GM18526 (cell line): ENCODE data around the gene CHRM1.

Experiments
- POLR2A ChIP-seq: IDR thresholded peaks from 3 replicates; pipeline ENCODE4 v1.6.1; 2011; ENCODE audit not compliant: insufficient read length; ENCODE audit errors: extremely low read depth

Gene CHRM1

DNA sequence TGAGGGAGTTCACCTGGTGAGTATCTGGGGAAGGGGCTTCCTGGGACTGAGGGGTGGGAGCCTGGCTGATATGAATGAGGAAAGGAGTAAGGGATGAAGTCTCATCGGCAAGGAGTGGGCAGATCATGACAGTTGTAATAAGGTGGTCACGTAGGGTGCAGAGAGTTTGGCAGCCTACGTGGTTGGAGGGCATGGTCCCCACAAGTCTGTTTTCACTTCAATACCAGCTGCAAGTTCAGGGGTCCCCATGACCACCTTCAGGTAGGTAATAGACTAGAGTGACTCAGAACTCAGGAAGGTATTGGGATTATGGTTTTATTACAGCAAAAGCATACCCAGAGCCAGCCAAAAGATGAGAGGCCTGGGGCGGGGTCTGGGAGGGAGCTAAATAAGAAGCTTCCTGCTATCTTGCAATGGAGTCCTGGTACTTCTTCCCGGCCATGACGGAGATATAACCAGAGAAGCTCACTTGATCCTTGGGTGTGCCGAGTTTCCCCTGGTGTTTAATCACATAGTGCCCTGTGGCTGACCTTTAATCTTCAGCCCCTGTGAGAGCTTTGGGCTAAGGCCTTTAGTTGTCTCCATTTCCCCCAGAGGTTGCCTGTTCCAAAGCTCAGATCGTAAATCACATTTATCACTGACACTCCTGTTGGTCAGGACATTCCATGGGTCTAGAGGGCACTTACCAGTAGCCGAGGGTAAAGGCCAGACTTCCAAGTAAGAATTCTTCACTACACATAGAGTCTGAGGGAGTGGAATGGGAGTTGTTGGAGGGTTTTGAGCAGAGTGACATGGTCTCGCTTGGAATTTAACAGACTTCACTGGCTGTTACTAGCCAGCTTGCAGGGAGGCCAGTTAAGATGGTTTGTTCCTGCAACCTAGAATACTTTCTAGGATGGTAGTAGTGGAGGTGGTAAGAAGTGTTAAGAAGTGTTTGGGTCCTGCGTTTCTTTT is 31.4 kb downstream of the CHRM1 start:
- TF ChIP-seq POLR2A = peak; percentile 37

DNA sequence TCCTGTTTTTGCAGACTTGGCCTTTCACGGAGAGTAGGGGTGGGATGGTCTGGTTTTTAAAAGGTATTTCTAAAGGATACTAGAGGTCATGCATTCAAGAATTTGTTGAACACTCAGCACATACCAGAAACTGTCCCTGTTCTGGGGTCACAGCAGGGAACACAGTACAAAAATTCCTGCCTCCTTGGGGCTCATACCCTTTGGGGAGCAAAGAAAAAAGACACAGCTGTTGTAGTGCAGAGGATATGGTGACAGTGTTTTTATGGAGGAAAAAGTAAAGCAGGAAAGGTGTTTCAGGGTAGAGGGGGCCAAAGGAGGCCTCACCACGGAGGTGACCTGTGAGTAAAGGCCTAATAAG is 32.1 kb downstream of the CHRM1 start:
- no peak for TF ChIP-seq POLR2A

DNA sequence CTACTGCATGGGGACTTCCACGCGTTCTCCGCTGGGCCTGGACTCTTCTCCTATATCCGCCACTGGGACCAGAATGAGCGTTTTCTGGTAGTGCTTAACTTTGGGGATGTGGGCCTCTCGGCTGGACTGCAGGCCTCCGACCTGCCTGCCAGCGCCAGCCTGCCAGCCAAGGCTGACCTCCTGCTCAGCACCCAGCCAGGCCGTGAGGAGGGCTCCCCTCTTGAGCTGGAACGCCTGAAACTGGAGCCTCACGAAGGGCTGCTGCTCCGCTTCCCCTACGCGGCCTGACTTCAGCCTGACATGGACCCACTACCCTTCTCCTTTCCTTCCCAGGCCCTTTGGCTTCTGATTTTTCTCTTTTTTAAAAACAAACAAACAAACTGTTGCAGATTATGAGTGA is 32.8 kb downstream of the CHRM1 start:
- TF ChIP-seq POLR2A = no peak

DNA sequence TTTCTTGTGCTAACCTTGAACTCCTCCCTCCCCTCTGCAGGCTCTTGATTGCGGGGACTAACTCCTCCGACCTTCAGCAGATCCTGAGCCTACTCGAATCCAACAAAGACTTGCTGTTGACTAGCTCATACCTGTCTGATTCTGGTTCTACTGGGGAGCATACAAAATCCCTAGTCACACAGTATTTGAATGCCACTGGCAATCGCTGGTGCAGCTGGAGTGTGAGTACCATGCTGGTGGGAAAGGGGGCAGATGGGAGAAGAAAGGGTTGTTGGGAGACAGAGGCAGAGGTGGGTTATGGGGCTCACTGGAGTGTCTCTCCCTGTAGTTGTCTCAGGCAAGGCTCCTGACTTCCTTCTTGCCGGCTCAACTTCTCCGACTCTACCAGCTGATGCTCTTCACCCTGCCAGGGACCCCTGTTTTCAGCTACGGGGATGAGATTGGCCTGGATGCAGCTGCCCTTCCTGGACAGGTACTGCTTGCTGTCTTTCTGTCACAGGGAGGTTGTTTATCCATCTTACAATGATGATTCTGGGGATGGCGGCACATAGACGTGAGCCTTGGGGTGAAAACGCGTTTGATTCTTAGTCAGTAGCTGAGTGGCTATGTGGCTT is 35.9 kb downstream of the CHRM1 start:
- TF ChIP-seq POLR2A = no peak

DNA sequence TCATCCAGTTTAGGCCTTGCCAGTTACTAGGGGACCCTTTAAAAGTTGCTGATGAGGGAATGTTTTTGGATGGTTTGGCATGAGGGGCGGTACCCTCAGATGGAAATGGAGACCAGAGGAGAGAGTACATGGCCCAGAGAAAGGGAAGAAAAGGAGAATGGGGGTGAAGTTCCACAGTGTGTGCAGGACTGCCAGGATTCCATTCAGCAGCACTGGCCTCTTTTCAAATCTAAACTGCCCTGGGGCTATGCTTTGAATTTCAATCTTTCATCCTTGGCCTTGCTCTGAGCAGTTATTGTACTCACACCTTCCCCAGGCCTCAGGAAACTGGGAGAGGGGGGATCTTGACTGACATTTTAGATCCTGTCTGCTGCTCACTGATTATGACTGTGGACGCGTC is 37.5 kb downstream of the CHRM1 start:
- no peak for TF ChIP-seq POLR2A

DNA sequence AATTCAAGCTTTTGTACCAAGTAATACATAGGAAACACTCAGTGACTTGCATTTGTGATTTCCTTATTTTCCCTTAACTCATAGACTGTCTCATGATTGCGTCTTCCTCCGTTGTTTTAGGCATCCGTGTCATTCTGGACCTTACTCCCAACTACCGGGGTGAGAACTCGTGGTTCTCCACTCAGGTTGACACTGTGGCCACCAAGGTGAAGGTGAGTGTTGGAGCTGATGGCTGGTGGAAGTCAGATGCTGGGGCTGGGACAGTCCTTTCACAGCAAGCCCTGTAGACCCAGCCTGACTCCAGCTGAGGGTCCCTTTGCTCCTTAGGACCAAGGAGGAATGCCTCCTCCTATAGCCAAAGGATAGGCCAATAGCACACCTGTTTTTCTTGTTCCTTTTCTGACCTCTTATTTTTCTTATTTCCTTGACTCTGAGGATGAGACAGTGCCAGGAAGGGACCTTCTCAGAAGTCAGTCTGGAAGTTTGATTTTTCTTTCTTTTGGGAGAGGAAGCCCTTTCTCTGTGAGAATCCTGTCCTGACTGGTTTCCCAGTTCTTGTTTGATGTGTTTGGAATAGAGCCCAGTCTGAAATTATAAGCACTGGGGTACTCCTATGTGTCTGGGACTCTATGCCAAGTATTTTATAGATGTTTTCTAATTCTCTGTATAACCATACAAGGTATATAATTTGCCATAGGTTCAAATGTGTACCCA is 38.2 kb downstream of the CHRM1 start:
- no peak for TF ChIP-seq POLR2A

DNA sequence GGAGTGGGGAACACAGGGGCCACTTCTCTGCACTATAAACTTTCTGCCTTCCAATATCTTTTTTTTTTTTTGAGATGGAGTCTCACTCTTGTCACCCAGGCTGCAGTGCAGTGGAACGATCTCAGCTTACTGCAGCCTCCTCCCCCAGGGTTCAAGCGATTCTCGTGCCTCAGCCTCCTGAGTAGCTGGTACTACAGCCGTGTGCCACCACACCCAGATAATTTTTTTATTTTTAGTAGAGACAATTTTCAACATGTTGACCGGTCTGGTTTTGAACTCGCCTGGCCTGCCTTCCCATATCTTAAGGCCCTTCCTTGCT is 38.8 kb downstream of the CHRM1 start:
- TF ChIP-seq POLR2A = no peak

DNA sequence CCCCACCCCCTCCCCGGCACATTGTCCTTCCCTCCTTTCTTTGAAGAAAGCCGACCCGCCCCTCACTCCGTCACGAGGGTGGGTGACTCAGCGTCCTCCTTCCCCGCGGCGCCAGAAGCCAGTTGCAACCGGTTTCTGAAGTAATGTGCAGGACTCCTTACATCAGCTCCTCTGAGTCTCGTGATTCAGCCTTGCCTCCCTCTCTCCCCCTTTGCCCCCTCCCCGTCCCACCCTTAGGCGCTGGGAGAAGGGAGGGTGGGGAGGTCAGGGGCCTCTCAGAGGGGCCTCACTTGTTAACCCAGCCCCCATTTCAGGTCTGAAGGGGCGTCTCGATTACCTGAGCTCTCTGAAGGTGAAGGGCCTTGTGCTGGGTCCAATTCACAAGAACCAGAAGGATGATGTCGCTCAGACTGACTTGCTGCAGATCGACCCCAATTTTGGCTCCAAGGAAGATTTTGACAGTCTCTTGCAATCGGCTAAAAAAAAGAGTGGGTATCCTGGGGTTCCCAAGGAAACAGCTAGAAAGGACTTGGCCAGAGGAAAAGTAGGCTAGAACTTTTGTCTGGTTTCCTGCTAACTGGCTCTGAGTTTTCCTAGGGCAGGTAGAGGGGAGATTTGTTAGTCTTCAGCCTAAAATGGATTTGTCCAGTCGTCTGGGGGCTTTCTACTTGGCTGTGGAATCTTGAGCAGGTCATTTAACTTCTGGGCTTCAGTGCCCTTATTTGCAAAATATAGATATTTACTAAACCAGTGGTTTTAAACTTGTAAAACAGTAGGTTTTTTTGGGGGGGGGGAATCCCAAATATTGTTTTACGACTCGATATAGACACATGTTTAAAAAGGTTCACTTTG is 39.4 kb downstream of the CHRM1 start:
- TF ChIP-seq POLR2A = peak; percentile 40

DNA sequence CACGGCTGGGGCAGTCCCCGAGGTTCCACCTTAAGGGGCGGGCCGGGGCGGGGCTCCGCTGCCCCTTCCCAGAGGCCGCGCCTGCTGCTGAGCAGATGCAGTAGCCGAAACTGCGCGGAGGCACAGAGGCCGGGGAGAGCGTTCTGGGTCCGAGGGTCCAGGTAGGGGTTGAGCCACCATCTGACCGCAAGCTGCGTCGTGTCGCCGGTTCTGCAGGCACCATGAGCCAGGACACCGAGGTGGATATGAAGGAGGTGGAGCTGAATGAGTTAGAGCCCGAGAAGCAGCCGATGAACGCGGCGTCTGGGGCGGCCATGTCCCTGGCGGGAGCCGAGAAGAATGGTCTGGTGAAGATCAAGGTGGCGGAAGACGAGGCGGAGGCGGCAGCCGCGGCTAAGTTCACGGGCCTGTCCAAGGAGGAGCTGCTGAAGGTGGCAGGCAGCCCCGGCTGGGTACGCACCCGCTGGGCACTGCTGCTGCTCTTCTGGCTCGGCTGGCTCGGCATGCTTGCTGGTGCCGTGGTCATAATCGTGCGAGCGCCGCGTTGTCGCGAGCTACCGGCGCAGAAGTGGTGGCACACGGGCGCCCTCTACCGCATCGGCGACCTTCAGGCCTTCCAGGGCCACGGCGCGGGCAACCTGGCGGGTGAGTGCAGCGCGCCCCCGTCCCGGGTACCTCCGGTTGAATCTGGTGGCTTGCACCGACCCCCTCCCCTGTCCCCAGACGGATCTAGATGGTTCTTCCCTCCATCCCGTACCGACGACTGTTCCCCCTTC is 40.2 kb downstream of the CHRM1 start, which contains the start of gene SLC3A2:
TSS of gene SLC3A2 (plus strand) at position 94 of the 776 bp plus-strand sequence. CDS start at position 222, 128 bp downstream.
- TF ChIP-seq POLR2A = peak; percentile 99

DNA sequence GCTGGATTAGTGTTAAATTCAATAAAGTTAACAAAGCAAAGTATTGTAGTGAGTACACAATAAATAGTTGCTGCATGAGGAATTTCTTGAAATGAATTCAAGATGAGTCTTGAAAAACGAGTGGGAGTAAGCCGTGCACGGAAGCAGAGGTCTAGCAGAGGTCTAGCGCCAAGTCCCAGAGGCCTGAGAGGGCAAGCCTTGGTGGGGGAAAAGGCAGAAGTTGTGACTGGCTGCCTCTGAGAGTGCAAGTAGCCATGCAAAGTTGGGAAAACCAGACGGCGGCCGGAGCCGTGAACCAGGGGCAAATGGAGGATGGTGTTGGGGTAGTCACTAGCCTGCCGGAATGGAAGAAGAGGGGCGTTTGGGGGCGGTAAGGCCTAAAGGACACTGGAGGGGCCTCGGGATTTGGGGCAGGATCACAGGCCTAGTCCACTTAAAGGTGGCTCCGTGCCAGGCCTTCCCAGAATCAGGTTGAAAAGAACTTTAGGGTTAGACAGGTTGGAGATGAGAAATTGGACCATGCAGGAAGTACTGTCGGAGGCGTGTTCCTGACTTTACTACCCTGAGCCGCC is 40.8 kb downstream of the CHRM1 start:
- no peak for TF ChIP-seq POLR2A

DNA sequence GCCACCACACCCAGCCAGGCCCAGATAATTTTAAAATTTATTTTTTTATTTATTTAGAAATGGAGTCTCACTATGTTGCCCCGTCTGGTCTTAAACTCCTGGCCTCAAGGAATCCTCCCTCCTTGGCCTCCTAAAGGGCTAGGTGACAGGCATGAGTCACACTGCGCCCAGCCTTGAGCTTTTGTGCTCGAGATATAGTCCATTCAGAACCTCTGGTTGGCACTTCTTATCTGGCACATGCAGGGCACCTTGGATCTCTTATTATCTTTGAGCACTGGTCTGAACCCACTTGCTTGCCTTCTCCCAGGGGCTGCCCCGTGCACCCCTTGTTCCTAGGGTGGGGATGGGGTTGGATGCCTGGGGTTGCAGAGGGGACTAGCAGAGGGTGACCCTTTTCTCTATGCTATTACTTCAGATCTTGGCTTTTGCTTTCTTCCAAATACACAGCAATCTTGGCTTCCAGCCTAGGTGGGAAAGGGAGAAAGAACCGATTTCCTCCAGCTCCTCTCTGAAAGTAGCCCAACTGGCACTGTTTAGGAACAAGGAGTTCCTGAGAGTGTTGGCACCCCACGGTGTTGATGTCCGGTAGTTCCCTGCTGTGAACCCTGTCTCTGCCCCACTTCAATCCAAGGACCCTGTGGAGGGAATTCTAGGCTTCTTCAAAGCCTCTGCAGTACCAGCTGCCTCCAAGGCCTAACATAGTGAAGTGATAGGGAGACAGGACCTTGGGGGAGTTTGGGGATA is 41.8 kb downstream of the CHRM1 start:
- no peak for TF ChIP-seq POLR2A

DNA sequence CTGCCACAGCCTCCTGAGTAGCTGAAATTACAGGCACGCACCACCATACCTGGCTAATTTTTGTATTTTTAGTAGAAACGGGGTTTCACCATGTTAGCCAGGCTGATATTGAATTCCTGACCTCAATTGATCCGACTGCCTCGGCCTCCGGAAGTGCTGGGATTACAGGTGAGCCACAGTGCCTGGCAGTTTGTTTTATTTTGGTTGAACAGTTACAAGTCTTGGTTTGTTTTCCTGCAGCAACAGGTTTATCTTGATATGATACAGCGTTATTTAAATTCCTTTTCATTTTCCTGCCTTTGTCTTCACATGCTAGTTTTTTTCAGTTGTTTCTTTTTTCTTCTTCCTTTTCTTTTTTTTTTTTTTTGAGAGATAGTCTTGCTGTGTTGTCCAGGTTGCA is 44.5 kb downstream of the CHRM1 start:
- no peak for TF ChIP-seq POLR2A
